Measurements from ENCODE around the gene IDH3G. TPM values are rescaled to one million over a fixed set of nuclear protein-coding genes. Genes with fewer than 3 reads are reported as not detected.

IDH3G gene
- total RNA-seq, 4 donors from 2014 or later: 48.4 to 88.5 (median 67.2) TPM

DNA sequence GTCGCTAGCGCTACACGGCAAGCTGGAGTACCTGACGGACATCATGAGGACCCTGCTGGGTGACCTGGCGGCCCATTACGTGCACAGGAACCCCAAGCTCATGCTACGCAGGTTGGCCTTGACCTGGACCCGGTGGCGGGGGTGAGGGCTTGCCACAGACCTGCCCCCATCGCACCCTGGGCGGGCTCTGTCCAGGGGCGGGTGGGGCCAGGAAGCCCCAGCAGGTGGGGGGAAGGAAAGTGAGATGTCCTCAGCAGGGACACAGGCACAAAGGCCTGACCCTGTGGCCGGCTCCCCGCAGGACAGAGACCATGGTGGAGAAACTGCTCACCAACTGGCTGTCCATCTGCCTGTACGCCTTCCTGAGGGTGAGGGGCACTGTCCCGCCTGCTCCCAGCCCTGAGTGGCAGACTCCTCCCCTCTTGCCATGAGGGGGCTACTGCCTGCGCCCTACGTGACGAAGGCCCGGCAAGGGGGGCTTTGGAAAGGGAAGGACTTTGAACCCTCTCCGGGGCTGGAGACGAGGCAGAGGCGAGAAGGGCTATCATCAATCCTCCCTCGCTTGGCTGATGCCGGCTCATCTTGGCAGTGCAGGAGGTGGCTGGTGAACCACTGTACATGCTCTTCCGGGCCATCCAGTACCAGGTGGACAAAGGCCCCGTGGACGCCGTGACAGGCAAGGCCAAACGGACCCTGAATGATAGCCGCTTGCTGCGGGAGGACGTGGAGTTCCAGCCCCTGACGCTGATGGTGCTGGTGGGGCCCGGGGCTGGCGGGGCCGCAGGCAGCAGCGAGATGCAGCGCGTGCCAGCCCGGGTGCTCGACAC lies 18.7 kb downstream of the IDH3G start:
- Histone ChIP-seq H3K27ac (no peak overlapping the region), H3K27me3 (no peaks in the 10 kb centered on the region), H3K4me1 (peaks cover 0 to under 1% of the 10 kb centered on the region in 2 donors), H3K36me3 (no peaks in the 10 kb centered on the region), H3K9me3 (no peaks in the 10 kb centered on the region), H3K4me3 (no peak overlapping the region)
- TF ChIP-seq, protein P1, sequence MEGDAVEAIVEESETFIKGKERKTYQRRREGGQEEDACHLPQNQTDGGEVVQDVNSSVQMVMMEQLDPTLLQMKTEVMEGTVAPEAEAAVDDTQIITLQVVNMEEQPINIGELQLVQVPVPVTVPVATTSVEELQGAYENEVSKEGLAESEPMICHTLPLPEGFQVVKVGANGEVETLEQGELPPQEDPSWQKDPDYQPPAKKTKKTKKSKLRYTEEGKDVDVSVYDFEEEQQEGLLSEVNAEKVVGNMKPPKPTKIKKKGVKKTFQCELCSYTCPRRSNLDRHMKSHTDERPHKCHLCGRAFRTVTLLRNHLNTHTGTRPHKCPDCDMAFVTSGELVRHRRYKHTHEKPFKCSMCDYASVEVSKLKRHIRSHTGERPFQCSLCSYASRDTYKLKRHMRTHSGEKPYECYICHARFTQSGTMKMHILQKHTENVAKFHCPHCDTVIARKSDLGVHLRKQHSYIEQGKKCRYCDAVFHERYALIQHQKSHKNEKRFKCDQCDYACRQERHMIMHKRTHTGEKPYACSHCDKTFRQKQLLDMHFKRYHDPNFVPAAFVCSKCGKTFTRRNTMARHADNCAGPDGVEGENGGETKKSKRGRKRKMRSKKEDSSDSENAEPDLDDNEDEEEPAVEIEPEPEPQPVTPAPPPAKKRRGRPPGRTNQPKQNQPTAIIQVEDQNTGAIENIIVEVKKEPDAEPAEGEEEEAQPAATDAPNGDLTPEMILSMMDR (IDR thresholded peaks at IDR 0.05): no peak
- no peak for TF ChIP-seq POLR2A (IDR thresholded peaks at IDR 0.05)
- DNase-seq: no peak
- intact Hi-C loops (cut with DNase I; ENCODE audit: low total_unique reads): no loop called here

DNA sequence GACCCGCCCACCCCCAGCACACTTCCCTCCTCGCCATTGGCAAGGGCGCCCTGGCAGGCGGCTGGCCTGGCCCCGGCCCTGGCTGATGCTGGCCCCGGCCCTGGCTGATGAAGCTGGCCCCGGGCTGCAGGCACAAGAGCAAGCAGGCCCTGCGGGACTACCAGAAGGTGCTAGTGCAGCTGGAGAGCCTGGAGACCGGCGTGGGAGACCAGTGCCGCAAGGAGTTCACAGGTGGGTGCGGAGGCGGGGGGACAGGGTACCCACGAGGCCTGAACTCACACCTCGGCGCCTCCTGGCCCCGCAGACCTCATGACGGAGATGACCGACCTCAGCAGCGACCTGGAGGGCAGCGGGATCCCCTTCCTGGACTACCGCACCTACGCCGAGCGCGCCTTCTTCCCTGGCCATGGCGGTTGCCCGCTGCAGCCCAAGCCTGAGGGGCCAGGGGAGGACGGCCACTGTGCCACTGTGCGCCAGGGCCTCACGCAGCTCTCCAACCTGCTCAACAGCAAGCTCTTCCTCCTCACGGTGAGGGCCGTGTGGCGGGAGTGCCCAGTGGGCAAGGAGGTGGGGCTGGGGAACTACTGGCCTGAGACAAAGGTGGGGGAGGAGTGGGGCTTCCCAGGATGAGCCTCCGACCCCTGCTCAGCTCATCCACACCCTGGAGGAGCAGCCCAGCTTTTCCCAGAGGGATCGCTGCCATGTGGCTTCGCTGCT lies 19.4 kb downstream of the IDH3G start:
- Histone ChIP-seq H3K4me3 (no peak overlapping the region), H3K36me3 (no peaks in the 10 kb centered on the region), H3K27ac (no peak overlapping the region), H3K27me3 (no peaks in the 10 kb centered on the region), H3K4me1 (no peaks in the 10 kb centered on the region), H3K9me3 (no peaks in the 10 kb centered on the region)
- intact Hi-C loops (cut with DNase I; ENCODE audit: low total_unique reads): no loop called here
- DNase-seq: no peak
- TF ChIP-seq POLR2A (IDR thresholded peaks at IDR 0.05): no peak
- TF ChIP-seq, protein P1 (IDR thresholded peaks at IDR 0.05): no peak

DNA sequence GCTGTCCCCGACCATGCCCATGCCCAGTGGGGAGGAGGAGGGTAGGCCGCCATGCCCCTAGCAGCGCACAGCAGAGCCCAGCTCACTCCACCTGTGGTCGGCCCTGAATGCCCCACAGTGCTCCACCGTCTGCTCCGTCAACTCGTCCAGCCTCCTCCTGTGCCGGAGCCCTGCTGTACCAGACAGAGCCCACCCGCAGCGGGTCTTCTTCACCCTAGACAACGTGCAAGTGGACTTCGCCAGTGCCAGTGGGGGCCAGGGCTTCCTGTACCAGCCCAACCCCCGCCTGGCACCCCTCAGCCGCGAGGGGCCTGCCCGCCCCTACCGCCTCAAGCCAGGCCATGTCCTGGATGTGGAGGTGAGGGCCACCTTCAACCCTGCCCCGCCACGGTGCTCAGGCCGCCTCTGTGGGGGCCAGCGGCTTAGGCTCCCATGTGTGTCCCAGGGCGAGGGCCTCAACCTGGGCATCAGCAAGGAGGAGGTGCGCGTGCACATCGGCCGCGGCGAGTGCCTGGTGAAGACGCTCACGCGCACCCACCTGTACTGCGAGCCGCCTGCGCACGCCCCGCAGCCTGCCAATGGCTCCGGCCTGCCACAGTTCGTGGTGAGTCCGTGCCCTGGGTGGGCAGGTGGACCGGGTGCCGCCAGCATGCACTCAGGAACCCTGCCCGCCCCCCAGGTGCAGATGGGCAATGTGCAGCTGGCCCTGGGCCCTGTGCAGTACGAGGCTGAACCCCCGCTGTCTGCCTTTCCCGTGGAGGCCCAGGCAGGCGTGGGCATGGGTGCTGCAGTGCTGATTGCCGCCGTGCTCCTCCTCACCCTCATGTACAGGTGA lies 20.2 kb downstream of the IDH3G start:
- Histone ChIP-seq H3K27ac (no peak overlapping the region), H3K36me3 (no peaks in the 10 kb centered on the region), H3K27me3 (no peaks in the 10 kb centered on the region), H3K9me3 (no peaks in the 10 kb centered on the region), H3K4me3 (no peak overlapping the region), H3K4me1 (no peaks in the 10 kb centered on the region)
- TF ChIP-seq, protein P1 (IDR thresholded peaks at IDR 0.05): no peak
- no peak for TF ChIP-seq POLR2A (IDR thresholded peaks at IDR 0.05)
- no peak for DNase-seq
- intact Hi-C loops (cut with DNase I; ENCODE audit: low total_unique reads): no loop called here

GRCh38 chrX:153773218-153773611 lies 21.0 kb downstream of the IDH3G start:
- no peaks in the 10 kb centered on the region for H3K9me3 ChIP-seq
- no peaks in the 10 kb centered on the region for H3K4me1 ChIP-seq
- no peak overlapping the region for H3K4me3 ChIP-seq
- intact Hi-C loops (cut with DNase I; ENCODE audit: low total_unique reads): no loop called here
- H3K36me3 ChIP-seq: no peaks in the 10 kb centered on the region
- no peak for DNase-seq
- H3K27me3 ChIP-seq: no peaks in the 10 kb centered on the region
- TF ChIP-seq POLR2A (IDR thresholded peaks at IDR 0.05): no peak
- TF ChIP-seq, protein P1 (IDR thresholded peaks at IDR 0.05): no peak
- H3K27ac ChIP-seq: no peak overlapping the region

Measured in uterus (tissue), 4 donors.